Testis (tissue), 3 donors: Measurements from ENCODE around the gene N4BP2L2. TPM values are rescaled to one million over a fixed set of nuclear protein-coding genes. Genes with fewer than 3 reads are reported as not detected.
"Not testable (repeated sequence)": the region's sequence is repeated elsewhere in the genome, so short reads cannot be mapped to it uniquely, and the experiment has no call there.

Source experiments
- DNase-seq: peaks from one replicate; pipeline ENCODE4 v3.0.0-alpha.2; 2019
- H3K27ac ChIP-seq, 2 donors: fragments of 200-600 bp; sonication (generic); one replicate each; pipeline ENCODE4 v1.5.1; 2019
- H3K27me3 ChIP-seq: fragments of 200-600 bp; sonication (generic); one replicate; pipeline ENCODE4 v1.5.1; 2019
- H3K36me3 ChIP-seq: fragments of 200-600 bp; sonication (generic); one replicate; pipeline ENCODE4 v1.5.1; 2017; ENCODE audit warnings: low read depth; ENCODE audit errors: missing control alignments
- H3K4me1 ChIP-seq: fragments of 200-600 bp; sonication (generic); one replicate; pipeline ENCODE4 v1.5.1; 2019
- H3K4me3 ChIP-seq, 2 donors: fragments of 200-600 bp; sonication (generic); one replicate each; pipeline ENCODE4 v1.5.1; 2017 to 2019
- H3K9me3 ChIP-seq: fragments of 200-600 bp; sonication (generic); one replicate; pipeline ENCODE4 v1.5.1; 2017
- CTCF ChIP-seq, 3 experiments: fragments of 450-650 bp in 2 of 3; fragments of 200-600 bp in 1 of 3; sonication (generic) in 1 of 3; IDR thresholded peaks; one replicate each; pipeline ENCODE4 v1.5.1; 2016 to 2019; ENCODE audit warnings: antibody characterized with exemption in 3 of 3, mild to moderate bottlenecking in 2 of 3, moderate library complexity in 1 of 3
- POLR2A ChIP-seq: fragments of 450-650 bp; IDR thresholded peaks from one replicate; pipeline ENCODE4 v1.6.1; 2017; ENCODE audit warnings: antibody characterized with exemption, mild to moderate bottlenecking, moderate library complexity
- WGBS, 2 donors: methylation state at CpG; one replicate each; pipeline ENCODE4 v1.1.5; 2018; 5-methylcytosine and 5-hydroxymethylcytosine counted together
- intact Hi-C: fragments of 100-400 bp; cut with DNase I; formaldehyde crosslinking; loops from one replicate; pipeline ENCODE4 v1.15.1; 2023; ENCODE audit warnings: low total_unique reads
- polyA plus RNA-seq: library from polyadenylated mRNA; stranded (reverse); fragments of 350-450 nt; fragmentation: Illumina TruSeq; extraction: RNeasy Lipid Tissue Mini Kit (QIAGEN cat#74804); gene quantifications from one replicate; pipeline ENCODE4 v1.2.3, GENCODE V29; 2014; ENCODE audit warnings: low read depth, low replicate concordance; ENCODE audit not compliant: insufficient read depth
- total RNA-seq, 2 donors: library from RNA; depleted of rRNA; stranded (reverse); fragments of >200 nt; gene quantifications; one replicate each; pipeline ENCODE4 v1.2.3, GENCODE V29; 2016

Gene N4BP2L2
- total and polyA plus RNA-seq, 3 donors from 2014 or later, result 56.4 to 197 (median 187) TPM

- TF ChIP-seq CTCF (IDR thresholded peaks at IDR 0.05) (no peak), POLR2A (no peak)
- intact Hi-C loops, result no loop called here
- Histone ChIP-seq H3K27ac (no peak overlapping the region), H3K27me3 (no peaks in the 10 kb centered on the region), H3K4me3 (no peak overlapping the region), H3K36me3 (no peaks in the 10 kb centered on the region), H3K4me1 (no peaks in the 10 kb centered on the region), H3K9me3 (no peaks in the 10 kb centered on the region)
- no peak for DNase-seq
- 93 to 95% methylated on average over 3 of the region's 3 CpGs for WGBS, 2 donors
Observed at GRCh38 chr13:32577032-32577431, 38.4 kb upstream of the N4BP2L2 start.

GRCh38 chr13:32575687-32576086 is 37.1 kb upstream of the N4BP2L2 start:
- DNase-seq, H3K27ac ChIP-seq, H3K27me3 ChIP-seq, intact Hi-C loops, H3K9me3 ChIP-seq, H3K4me3 ChIP-seq, H3K4me1 ChIP-seq, H3K36me3 ChIP-seq: not testable (repeated sequence)
- 92% methylated on average over 4 of the region's 4 CpGs for WGBS, 2 donors

- H3K9me3 ChIP-seq, DNase-seq, H3K27me3 ChIP-seq, H3K4me1 ChIP-seq, H3K36me3 ChIP-seq, H3K4me3 ChIP-seq, intact Hi-C loops, H3K27ac ChIP-seq: not testable (repeated sequence)
- WGBS, 2 donors, result 71 to 100% methylated on average over 1 of the region's 1 CpG
Observed at GRCh38 chr13:32560842-32561241, 22.2 kb upstream of the N4BP2L2 start.

- Histone ChIP-seq H3K36me3 (no peaks in the 10 kb centered on the region), H3K9me3 (no peaks in the 10 kb centered on the region), H3K27me3 (no peaks in the 10 kb centered on the region), H3K27ac (no peak overlapping the region), H3K4me1 (no peaks in the 10 kb centered on the region), H3K4me3 (no peak overlapping the region)
- no peak for DNase-seq
- intact Hi-C loops, result no loop called here
- TF ChIP-seq CTCF (IDR thresholded peaks at IDR 0.05) (no peak), POLR2A (no peak)
- 93 to 98% methylated on average over 2 of the region's 2 CpGs for WGBS, 2 donors
Observed at GRCh38 chr13:32555613-32556012, 17.0 kb upstream of the N4BP2L2 start.

GRCh38 chr13:32553720-32554119 is 15.1 kb upstream of the N4BP2L2 start:
- TF ChIP-seq POLR2A, result no peak
- no peak for TF ChIP-seq CTCF (IDR thresholded peaks at IDR 0.05)
- Histone ChIP-seq H3K36me3 (no peaks in the 10 kb centered on the region), H3K4me3 (no peak overlapping the region), H3K9me3 (no peaks in the 10 kb centered on the region), H3K27ac (no peak overlapping the region), H3K4me1 (no peaks in the 10 kb centered on the region), H3K27me3 (no peaks in the 10 kb centered on the region)
- WGBS, 2 donors, result 100% methylated on average over 1 of the region's 1 CpG
- intact Hi-C loops, result no loop called here
- DNase-seq, result no peak

GRCh38 chr13:32549788-32550187 is 11.2 kb upstream of the N4BP2L2 start:
- H3K36me3 ChIP-seq, result no peaks in the 10 kb centered on the region
- H3K4me3 ChIP-seq, result no peak overlapping the region
- intact Hi-C loops, result no loop called here
- WGBS, 2 donors, result 83 to 85% methylated on average over 3 of the region's 3 CpGs
- H3K27me3 ChIP-seq, result no peaks in the 10 kb centered on the region
- TF ChIP-seq CTCF (IDR thresholded peaks at IDR 0.05), result no peak
- TF ChIP-seq POLR2A, result no peak
- H3K4me1 ChIP-seq, result no peaks in the 10 kb centered on the region
- H3K27ac ChIP-seq, result no peak overlapping the region
- DNase-seq, result no peak
- no peaks in the 10 kb centered on the region for H3K9me3 ChIP-seq
